NCI-H1048 (cell line): Measurements from ENCODE around the gene RTN4RL1.
"Not testable (repeated sequence)": the region's sequence is repeated elsewhere in the genome, so short reads cannot be mapped to it uniquely, and the experiment has no call there.

Source experiments
- DNase-seq: peaks from one replicate; lab custom pipeline; 2025; lab: John Stamatoyannopoulos, UW

RTN4RL1 gene

GRCh38 chr17:2025622-2026309 lies 632 bp upstream of the RTN4RL1 start:
- DNase-seq, result no peak

- no peak for DNase-seq
Measured at GRCh38 chr17:2024572-2025219, 438 bp downstream of the RTN4RL1 start.

- no peak for DNase-seq
Measured at GRCh38 chr17:2023692-2024571, 1.2 kb downstream of the RTN4RL1 start.

- DNase-seq, result no peak
Measured at GRCh38 chr17:2023256-2023655, 1.9 kb downstream of the RTN4RL1 start.

- DNase-seq, result no peak
Measured at GRCh38 chr17:2022647-2023240, 2.4 kb downstream of the RTN4RL1 start.

- DNase-seq, result no peak
Measured at GRCh38 chr17:2020721-2021120, 4.4 kb downstream of the RTN4RL1 start.

- no peak for DNase-seq
Measured at GRCh38 chr17:2019723-2020122, 5.4 kb downstream of the RTN4RL1 start.

GRCh38 chr17:2018716-2019510 lies 6.2 kb downstream of the RTN4RL1 start:
- no peak for DNase-seq

- no peak for DNase-seq
Measured at GRCh38 chr17:2017274-2017941, 7.7 kb downstream of the RTN4RL1 start.

- no peak for DNase-seq
Measured at GRCh38 chr17:2016494-2016893, 8.6 kb downstream of the RTN4RL1 start.

GRCh38 chr17:2015314-2015713 lies 9.8 kb downstream of the RTN4RL1 start:
- DNase-seq, result no peak

GRCh38 chr17:2013994-2014317 lies 11.2 kb downstream of the RTN4RL1 start:
- no peak for DNase-seq

GRCh38 chr17:2013220-2013993 lies 11.7 kb downstream of the RTN4RL1 start:
- DNase-seq, result not testable (repeated sequence)

GRCh38 chr17:2012499-2012898 lies 12.6 kb downstream of the RTN4RL1 start:
- DNase-seq, result no peak

- no peak for DNase-seq
Measured at GRCh38 chr17:2011411-2012371, 13.4 kb downstream of the RTN4RL1 start.

- no peak for DNase-seq
Measured at GRCh38 chr17:2009737-2010136, 15.4 kb downstream of the RTN4RL1 start.

GRCh38 chr17:2008332-2009126 lies 16.6 kb downstream of the RTN4RL1 start:
- DNase-seq, result no peak

- DNase-seq, result no peak
Measured at GRCh38 chr17:2004435-2004952, 20.6 kb downstream of the RTN4RL1 start.
